Measurements from ENCODE around the gene OTOG.

Gene OTOG

GRCh38 chr11:17683377-17684161 is 136.5 kb downstream of the OTOG start:
- Histone ChIP-seq H3K27ac (no peak overlapping the region), H4K20me1 (ENCODE audit: insufficient read depth) (no peaks in the 10 kb centered on the region), H3K9ac (no peak overlapping the region), H2AFZ (ENCODE audit: low read depth) (no peak overlapping the region), H3K4me1 (ENCODE audit: low read depth, poor library complexity, severe bottlenecking) (no peaks in the 10 kb centered on the region), H3K36me3 (ENCODE audit: insufficient read depth) (no peaks in the 10 kb centered on the region), H3K79me2 (ENCODE audit: insufficient read depth, low read depth) (no peaks in the 10 kb centered on the region), H3K27me3 (ENCODE audit: insufficient read depth, low read depth) (no peaks in the 10 kb centered on the region), H3K4me2 (no peak overlapping the region), H3K4me3 (IDR thresholded peaks at IDR 0.05; ENCODE audit: insufficient read depth, low read depth, low read length) (no peak overlapping the region)
- TF ChIP-seq CTCF (conservative IDR thresholded peaks at IDR 0.05; ENCODE audit: low read depth, low read length): no peak

- H3K79me2 ChIP-seq (ENCODE audit: insufficient read depth, low read depth): no peaks in the 10 kb centered on the region
- no peaks in the 10 kb centered on the region for H3K36me3 ChIP-seq (ENCODE audit: insufficient read depth)
- no peak overlapping the region for H3K4me2 ChIP-seq
- no peaks in the 10 kb centered on the region for H3K27me3 ChIP-seq (ENCODE audit: insufficient read depth, low read depth)
- no peak overlapping the region for H2AFZ ChIP-seq (ENCODE audit: low read depth)
- H3K4me1 ChIP-seq (ENCODE audit: low read depth, poor library complexity, severe bottlenecking): no peaks in the 10 kb centered on the region
- H4K20me1 ChIP-seq (ENCODE audit: insufficient read depth): no peaks in the 10 kb centered on the region
- H3K4me3 ChIP-seq (IDR thresholded peaks at IDR 0.05; ENCODE audit: insufficient read depth, low read depth, low read length): no peak overlapping the region
- no peak for TF ChIP-seq CTCF (conservative IDR thresholded peaks at IDR 0.05; ENCODE audit: low read depth, low read length)
- no peak overlapping the region for H3K9ac ChIP-seq
- H3K27ac ChIP-seq: no peak overlapping the region
Measured at GRCh38 chr11:17684550-17684949, 137.5 kb downstream of the OTOG start.

GRCh38 chr11:17686231-17686980 is 139.3 kb downstream of the OTOG start:
- H3K9ac ChIP-seq: no peak overlapping the region
- H4K20me1 ChIP-seq (ENCODE audit: insufficient read depth): no peaks in the 10 kb centered on the region
- H3K79me2 ChIP-seq (ENCODE audit: insufficient read depth, low read depth): no peaks in the 10 kb centered on the region
- no peak overlapping the region for H3K27ac ChIP-seq
- no peak overlapping the region for H3K4me2 ChIP-seq
- no peaks in the 10 kb centered on the region for H3K4me1 ChIP-seq (ENCODE audit: low read depth, poor library complexity, severe bottlenecking)
- no peaks in the 10 kb centered on the region for H3K36me3 ChIP-seq (ENCODE audit: insufficient read depth)
- H2AFZ ChIP-seq (ENCODE audit: low read depth): no peak overlapping the region
- no peak overlapping the region for H3K4me3 ChIP-seq (IDR thresholded peaks at IDR 0.05; ENCODE audit: insufficient read depth, low read depth, low read length)
- no peak for TF ChIP-seq CTCF (conservative IDR thresholded peaks at IDR 0.05; ENCODE audit: low read depth, low read length)
- H3K27me3 ChIP-seq (ENCODE audit: insufficient read depth, low read depth): no peaks in the 10 kb centered on the region

DNA sequence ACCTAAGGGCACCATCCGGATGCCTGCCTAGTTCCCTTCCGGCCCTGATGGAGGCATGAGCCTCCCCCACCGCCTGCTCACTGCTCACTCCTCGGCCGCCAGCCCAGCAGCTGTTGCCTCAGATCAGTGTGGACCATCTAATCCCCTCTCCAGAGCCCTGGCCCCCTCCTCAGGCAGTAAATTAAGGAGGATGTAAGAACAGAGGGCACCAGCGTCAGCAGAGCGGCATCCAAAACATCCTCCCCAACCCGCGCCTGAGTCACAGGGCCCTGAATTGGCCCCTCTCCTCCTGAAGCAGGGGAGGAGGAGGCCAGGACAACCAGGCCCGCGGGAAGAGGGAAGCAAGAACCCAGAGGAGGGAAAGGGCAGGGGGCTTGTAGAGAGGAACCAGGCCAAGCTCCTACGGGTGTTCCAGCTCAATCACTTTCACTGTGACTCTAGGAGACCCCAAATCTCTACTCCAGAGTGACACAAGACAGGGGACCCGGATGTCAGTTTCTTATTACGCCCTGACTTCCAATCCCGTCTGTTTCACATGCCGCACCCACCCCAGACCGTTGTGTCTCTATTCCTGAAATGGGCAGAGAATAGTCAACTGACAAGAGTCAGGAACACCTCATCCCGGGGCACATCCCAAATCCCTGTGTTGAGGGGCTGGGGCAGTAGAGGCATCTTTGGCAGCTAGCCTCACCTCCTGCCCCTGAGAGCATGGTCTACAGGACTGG is 141.0 kb downstream of the OTOG start:
- Histone ChIP-seq H3K36me3 (ENCODE audit: insufficient read depth) (no peaks in the 10 kb centered on the region), H3K4me3 (IDR thresholded peaks at IDR 0.05; ENCODE audit: insufficient read depth, low read depth, low read length) (no peak overlapping the region)

More for the DNA sequence above, 141.0 kb downstream of the OTOG start:
- no peak overlapping the region for H2AFZ ChIP-seq (ENCODE audit: low read depth)
- no peak overlapping the region for H3K4me2 ChIP-seq
- H3K27ac ChIP-seq: no peak overlapping the region
- H3K4me1 ChIP-seq (ENCODE audit: low read depth, poor library complexity, severe bottlenecking): no peaks in the 10 kb centered on the region
- no peak for TF ChIP-seq CTCF (conservative IDR thresholded peaks at IDR 0.05; ENCODE audit: low read depth, low read length)
- no peaks in the 10 kb centered on the region for H3K79me2 ChIP-seq (ENCODE audit: insufficient read depth, low read depth)
- H4K20me1 ChIP-seq (ENCODE audit: insufficient read depth): no peaks in the 10 kb centered on the region
- no peak overlapping the region for H3K9ac ChIP-seq
- H3K27me3 ChIP-seq (ENCODE audit: insufficient read depth, low read depth): no peaks in the 10 kb centered on the region

All from KMS-11 (cell line).